Liver (tissue), 3 donors: ENCODE results near the gene PDE1C.

ENCODE experiments used
- CTCF ChIP-seq: fragments of 150-350 bp; IDR thresholded peaks from 2 replicates; pipeline ENCODE4 v1.5.1; 2017; ENCODE audit warnings: improper control_type of control experiment, low read depth, low read length; ENCODE audit not compliant: missing input control
- FOXA2 ChIP-seq: IDR thresholded peaks from 2 replicates; pipeline ENCODE4 v1.6.1; 2016; ENCODE audit warnings: antibody characterized with exemption
- JUND ChIP-seq, 2 donors: IDR thresholded peaks; 2 replicates each; pipeline ENCODE4 v1.6.1; 2016; ENCODE audit warnings: antibody characterized with exemption in 2 of 2
- REST ChIP-seq: IDR thresholded peaks from 2 replicates; pipeline ENCODE4 v1.6.1; 2016; ENCODE audit warnings: antibody characterized with exemption, mild to moderate bottlenecking
- SP1 ChIP-seq: IDR thresholded peaks from 2 replicates; pipeline ENCODE4 v1.6.1; 2018; ENCODE audit warnings: antibody characterized with exemption, mild to moderate bottlenecking
- TAF1 ChIP-seq: conservative IDR thresholded peaks from 2 replicates; pipeline ENCODE4 v1.6.1; 2016; ENCODE audit warnings: antibody characterized with exemption, mild to moderate bottlenecking
- YY1 ChIP-seq: IDR thresholded peaks from 2 replicates; pipeline ENCODE4 v1.6.1; 2016; ENCODE audit warnings: antibody characterized with exemption, mild to moderate bottlenecking
- donor health status: healthy.
- donor health status: healthy.

DNA sequence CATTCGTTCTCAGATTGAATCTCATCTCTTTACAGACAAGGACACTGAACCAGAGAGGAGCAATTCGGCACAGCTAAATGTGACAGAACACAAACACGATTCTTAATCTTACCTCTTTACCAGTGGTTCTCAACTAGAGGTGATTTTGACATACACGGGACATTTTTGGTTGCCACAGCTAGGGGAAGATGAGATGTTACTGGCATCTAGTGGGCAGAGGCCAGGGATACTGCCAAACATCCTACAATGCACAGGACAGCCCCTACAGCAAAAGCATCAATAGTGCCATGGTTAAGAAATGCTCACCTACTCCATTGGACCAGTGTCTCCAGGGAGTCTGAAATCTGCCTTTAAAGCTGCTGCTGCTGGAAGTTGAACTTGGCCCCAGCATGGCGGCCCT is 27.3 kb downstream of the PDE1C start:
- TF ChIP-seq CTCF (no peak), TAF1 (no peak), JUND (IDR thresholded peaks at IDR 0.05) (no peak), REST (no peak), FOXA2 (no peak), SP1 (no peak), YY1 (no peak)
